ENCODE measurements around the gene DNAH1. TPM values are rescaled to one million over a fixed set of nuclear protein-coding genes. Genes with fewer than 3 reads are reported as not detected.

Gene DNAH1
- total and polyA plus RNA-seq, 2 donors (not counting 1 experiment from before 2014, with no cell fraction given): 47.2 to 59.2 TPM

GRCh38 chr3:52286777-52287110, 29.4 kb upstream of the DNAH1 start:
- TF ChIP-seq EZH2 (IDR thresholded peaks at IDR 0.05; ENCODE audit: borderline replicate concordance, insufficient read depth, low read depth, low read length, poor library complexity, severe bottlenecking) (no peak), CTCF (IDR thresholded peaks at IDR 0.05) (no peak)
- peak overlapping the region; percentile 100 for H3K4me3 Mint-ChIP-seq
- Histone ChIP-seq H3K79me2 (ENCODE audit: control insufficient read depth, insufficient read depth, low read length) (peaks cover 50% of the 10 kb centered on the region), H3K9ac (ENCODE audit: low read length) (peak overlapping the region; percentile 100), H3K4me1 (ENCODE audit: control insufficient read depth in 2 of 2, insufficient read depth in 2 of 2, low read length in 2 of 2) (peaks cover 18 to 24% of the 10 kb centered on the region in 2 donors), H3K9me3 (ENCODE audit: control extremely low read depth in 1 of 3, control insufficient read depth in 2 of 3, insufficient read depth in 1 of 3, low read length in 2 of 3) (no peaks in the 10 kb centered on the region), H3K36me3 (replicated peaks in 1 of 2; ENCODE audit: control extremely low read depth in 1 of 2, control insufficient read depth in 1 of 2, extremely low read depth in 1 of 2, insufficient read depth in 2 of 2, low read length in 1 of 2) (peaks cover 0 to 11% of the 10 kb centered on the region in 2 experiments), H3K27me3 (replicated peaks in 1 of 4; ENCODE audit: control extremely low read depth in 1 of 4, control insufficient read depth in 3 of 4, insufficient read depth in 4 of 4, low read length in 3 of 4) (no peaks in the 10 kb centered on the region), H4K20me1 (ENCODE audit: control insufficient read depth, insufficient read depth, low read length, poor library complexity, severe bottlenecking) (peaks cover 5% of the 10 kb centered on the region), H3K4me2 (replicated peaks; ENCODE audit: low read depth, low read length, poor library complexity, severe bottlenecking) (peak overlapping the region; percentile 77), H3K4me3 (ENCODE audit: control extremely low read depth in 1 of 5, extremely low read depth in 1 of 5, insufficient read depth in 1 of 5, low read depth in 2 of 5, low read length in 4 of 5) (peak overlapping the region; percentile 82 to 97 (median 88)), H3K27ac (ENCODE audit: low read length in 2 of 2) (peak overlapping the region; percentile 99), H2AFZ (ENCODE audit: insufficient read depth, low read depth, low read length, poor library complexity, severe bottlenecking) (peak overlapping the region; percentile 96)
- intact Hi-C loops (cut with micrococcal nuclease): loop anchor here (1.0 to 2.0 kb wide), 5 partner anchors 8 to 230 kb away; partner anchors contain the start of genes DUSP7, TLR9 and WDR82
- H3K4me1 Mint-ChIP-seq: peaks cover 33% of the 10 kb centered on the region
- DNase-seq (peak; percentile 28), ATAC-seq (ENCODE audit: low read depth) (no peak)
- ChIA-PET CTCF (interaction anchor here (1.5 to 17.5 kb wide), 4 partner anchors 8 to 65 kb away, joined by 3 to 352 read pairs (median 158); partner anchors contain the start of genes TLR9 and WDR82), POLR2A (interaction anchor here (1.2 to 4.0 kb wide), 4 partner anchors 9 to 132 kb away, joined by 3 to 52 read pairs (median 14); partner anchors contain the start of genes POC1A, TLR9 and WDR82)
- H3K9me3 Mint-ChIP-seq (ENCODE audit: insufficient read depth): no peaks in the 10 kb centered on the region
- peak overlapping the region; percentile 100 for H3K27ac Mint-ChIP-seq
- H3K27me3 Mint-ChIP-seq: no peaks in the 10 kb centered on the region
- 92% methylated on average over 5 of the region's 8 CpGs for WGBS (ENCODE audit: insufficient coverage)

GRCh38 chr3:52288674-52289073, 27.4 kb upstream of the DNAH1 start:
- ChIA-PET POLR2A (interaction anchor here (0.6 to 4.0 kb wide), 5 partner anchors 9 to 63 kb away, joined by 3 to 52 read pairs (median 4); partner anchors contain the start of genes TLR9 and WDR82), CTCF (interaction anchor here (1.2 to 17.5 kb wide), 9 partner anchors 10 to 67 kb away, joined by 4 to 352 read pairs (median 14); partner anchors contain the start of genes PPM1M, TLR9 and WDR82)
- Mint-ChIP-seq H3K4me1 (peaks cover 29% of the 10 kb centered on the region), H3K27me3 (no peaks in the 10 kb centered on the region), H3K4me3 (peak overlapping the region; percentile 100), H3K9me3 (ENCODE audit: insufficient read depth) (no peaks in the 10 kb centered on the region), H3K27ac (peak overlapping the region; percentile 100)
- TF ChIP-seq CTCF (IDR thresholded peaks at IDR 0.05) (no peak), EZH2 (IDR thresholded peaks at IDR 0.05; ENCODE audit: borderline replicate concordance, insufficient read depth, low read depth, low read length, poor library complexity, severe bottlenecking) (no peak)
- WGBS (ENCODE audit: insufficient coverage): 98% methylated on average over 4 of the region's 6 CpGs
- Histone ChIP-seq H3K79me2 (ENCODE audit: control insufficient read depth, insufficient read depth, low read length) (peaks cover 67% of the 10 kb centered on the region), H3K9ac (ENCODE audit: low read length) (peak overlapping the region; percentile 100), H3K4me1 (ENCODE audit: control insufficient read depth in 2 of 2, insufficient read depth in 2 of 2, low read length in 2 of 2) (peaks cover 12 to 15% of the 10 kb centered on the region in 2 donors), H3K27ac (ENCODE audit: low read length in 2 of 2) (peak overlapping the region; percentile 99), H3K4me3 (ENCODE audit: control extremely low read depth in 1 of 5, extremely low read depth in 1 of 5, insufficient read depth in 1 of 5, low read depth in 2 of 5, low read length in 4 of 5) (peak overlapping the region; percentile 82 to 97 (median 88)), H4K20me1 (ENCODE audit: control insufficient read depth, insufficient read depth, low read length, poor library complexity, severe bottlenecking) (peaks cover 8% of the 10 kb centered on the region), H3K36me3 (replicated peaks in 1 of 2; ENCODE audit: control extremely low read depth in 1 of 2, control insufficient read depth in 1 of 2, extremely low read depth in 1 of 2, insufficient read depth in 2 of 2, low read length in 1 of 2) (peaks cover 0 to 30% of the 10 kb centered on the region in 2 experiments), H3K27me3 (replicated peaks in 1 of 4; ENCODE audit: control extremely low read depth in 1 of 4, control insufficient read depth in 3 of 4, insufficient read depth in 4 of 4, low read length in 3 of 4) (no peaks in the 10 kb centered on the region), H3K9me3 (ENCODE audit: control extremely low read depth in 1 of 3, control insufficient read depth in 2 of 3, insufficient read depth in 1 of 3, low read length in 2 of 3) (no peaks in the 10 kb centered on the region), H2AFZ (ENCODE audit: insufficient read depth, low read depth, low read length, poor library complexity, severe bottlenecking) (peak overlapping the region; percentile 96), H3K4me2 (replicated peaks; ENCODE audit: low read depth, low read length, poor library complexity, severe bottlenecking) (peak overlapping the region; percentile 77)
- DNase-seq (no peak), ATAC-seq (ENCODE audit: low read depth) (no peak)
- intact Hi-C loops (cut with micrococcal nuclease): loop anchor here (1.0 kb wide), 2 partner anchors 25 to 29 kb away; no protein-coding TSS in a partner anchor
